ENCODE results near the gene KIR3DL1.
"Not testable (repeated sequence)": the region's sequence is repeated elsewhere in the genome, so short reads cannot be mapped to it uniquely, and the experiment has no call there.

Gene KIR3DL1

DNA sequence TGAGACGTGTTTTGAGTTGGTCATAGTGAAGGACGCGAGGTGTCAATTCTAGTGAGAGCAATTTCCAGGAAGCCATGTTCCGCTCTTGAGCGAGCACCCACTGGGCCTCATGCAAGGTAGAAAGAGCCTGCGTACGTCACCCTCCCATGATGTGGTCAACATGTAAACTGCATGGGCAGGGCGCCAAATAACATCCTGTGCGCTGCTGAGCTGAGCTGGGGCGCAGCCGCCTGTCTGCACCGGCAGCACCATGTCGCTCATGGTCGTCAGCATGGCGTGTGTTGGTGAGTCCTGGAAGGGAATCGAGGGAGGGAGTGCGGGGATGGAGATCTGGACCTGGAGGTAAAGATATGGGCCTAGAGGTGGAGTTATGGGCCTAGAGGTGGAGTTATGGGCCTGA, at the start of gene KIR3DL1:
KIR3DL1 (plus strand) TSS at position 218 of the 400 bp plus-strand sequence.
- not testable (repeated sequence) for H3K9me3 ChIP-seq (ENCODE audit: low read depth, low read length); H3K27ac ChIP-seq; DNase-seq (ENCODE audit: low read depth, low spot score); H3K9ac ChIP-seq (ENCODE audit: insufficient read length); H3K4me3 ChIP-seq; H3K36me3 ChIP-seq (ENCODE audit: insufficient read depth, low read length)

DNA sequence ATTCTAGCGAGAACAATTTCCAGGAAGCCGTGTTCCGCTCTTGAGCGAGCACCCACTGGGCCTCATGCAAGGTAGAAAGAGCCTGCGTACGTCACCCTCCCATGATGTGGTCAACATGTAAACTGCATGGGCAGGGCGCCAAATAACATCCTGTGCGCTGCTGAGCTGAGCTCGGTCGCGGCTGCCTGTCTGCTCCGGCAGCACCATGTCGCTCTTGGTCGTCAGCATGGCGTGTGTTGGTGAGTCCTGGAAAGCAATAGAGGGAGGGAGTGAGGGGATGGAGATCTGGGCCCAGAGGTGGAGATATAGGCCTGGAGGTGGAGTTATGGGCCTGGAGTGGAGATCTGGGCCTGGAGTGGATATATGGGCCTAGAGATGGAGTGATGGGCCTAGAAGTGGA, 46.6 kb upstream of the KIR3DL1 start, which contains the start of gene KIR2DL1:
KIR2DL1 (plus strand) TSS at position 148 of the 400 bp plus-strand sequence; CDS start at position 206, 58 bp downstream.
- not testable (repeated sequence) for H3K4me3 ChIP-seq; H3K36me3 ChIP-seq (ENCODE audit: insufficient read depth, low read length); H3K27ac ChIP-seq; H3K9ac ChIP-seq (ENCODE audit: insufficient read length); H3K9me3 ChIP-seq (ENCODE audit: low read depth, low read length); DNase-seq (ENCODE audit: low read depth, low spot score)

DNA sequence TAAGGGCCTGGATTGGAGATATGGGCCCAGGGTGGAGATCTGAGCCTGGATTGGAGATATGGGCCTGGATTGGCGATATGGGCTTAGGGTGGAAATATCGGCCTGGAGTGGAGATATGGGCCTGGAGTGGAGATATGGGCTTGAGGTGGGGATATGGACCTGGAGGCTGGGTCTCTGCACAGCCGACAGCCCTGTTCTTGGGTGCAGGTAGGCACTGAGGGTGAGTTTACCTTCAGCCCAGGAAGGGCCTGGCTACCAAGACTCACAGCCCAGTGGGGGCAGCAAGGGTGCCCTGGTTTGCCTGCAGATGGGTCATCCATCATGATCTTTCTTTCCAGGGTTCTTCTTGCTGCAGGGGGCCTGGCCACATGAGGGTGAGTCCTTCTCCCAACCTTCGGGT, 45.8 kb upstream of the KIR3DL1 start:
- not testable (repeated sequence) for H3K36me3 ChIP-seq (ENCODE audit: insufficient read depth, low read length); H3K4me3 ChIP-seq; H3K9ac ChIP-seq (ENCODE audit: insufficient read length); H3K9me3 ChIP-seq (ENCODE audit: low read depth, low read length); DNase-seq (ENCODE audit: low read depth, low spot score); H3K27ac ChIP-seq

DNA sequence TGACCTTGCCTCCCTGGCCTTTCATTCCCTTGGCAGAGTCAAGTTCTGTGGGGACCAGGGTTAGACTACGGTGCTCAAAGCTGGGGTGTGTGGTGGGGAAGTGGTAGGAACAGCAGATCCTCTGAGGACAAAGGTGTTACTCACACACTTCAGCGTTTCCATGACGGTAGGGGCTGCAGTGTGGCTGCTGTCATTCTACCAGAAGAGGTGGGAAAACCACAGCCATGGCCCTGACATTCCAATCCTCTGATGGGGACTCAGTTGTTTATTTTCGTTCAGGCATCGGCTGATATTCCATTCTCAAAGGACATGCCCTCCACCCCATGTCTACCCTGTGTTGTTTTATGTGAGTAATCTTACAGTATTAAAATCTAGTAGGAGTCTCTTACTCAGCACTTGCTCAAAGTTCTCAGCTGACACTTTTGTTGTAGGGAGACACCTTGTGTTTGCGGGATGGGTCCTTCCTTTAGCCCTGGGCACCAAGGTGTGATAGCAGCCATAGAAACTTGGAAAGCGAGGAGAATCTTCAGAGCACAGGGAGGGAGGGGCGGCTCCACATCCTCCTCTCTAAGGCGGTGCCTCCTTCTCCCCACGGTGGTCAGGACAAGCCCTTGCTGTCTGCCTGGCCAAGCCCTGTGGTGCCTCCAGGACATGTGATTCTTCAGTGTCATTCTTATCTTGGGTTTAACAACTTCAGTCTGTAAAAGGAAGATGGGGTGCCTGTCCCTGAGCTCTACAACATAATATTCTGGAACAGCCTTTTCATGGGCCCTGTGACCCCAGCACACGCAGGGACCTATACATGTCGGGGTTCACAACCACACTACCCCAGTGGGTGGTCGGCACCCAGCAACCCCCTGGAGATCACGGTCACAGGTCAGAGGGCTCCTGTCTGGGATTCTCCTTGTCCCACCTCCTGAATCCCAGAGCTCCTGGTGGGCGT, 45.0 kb upstream of the KIR3DL1 start:
- not testable (repeated sequence) for H3K9me3 ChIP-seq (ENCODE audit: low read depth, low read length); H3K36me3 ChIP-seq (ENCODE audit: insufficient read depth, low read length); DNase-seq (ENCODE audit: low read depth, low spot score); H3K4me3 ChIP-seq; H3K9ac ChIP-seq (ENCODE audit: insufficient read length); H3K27ac ChIP-seq

DNA sequence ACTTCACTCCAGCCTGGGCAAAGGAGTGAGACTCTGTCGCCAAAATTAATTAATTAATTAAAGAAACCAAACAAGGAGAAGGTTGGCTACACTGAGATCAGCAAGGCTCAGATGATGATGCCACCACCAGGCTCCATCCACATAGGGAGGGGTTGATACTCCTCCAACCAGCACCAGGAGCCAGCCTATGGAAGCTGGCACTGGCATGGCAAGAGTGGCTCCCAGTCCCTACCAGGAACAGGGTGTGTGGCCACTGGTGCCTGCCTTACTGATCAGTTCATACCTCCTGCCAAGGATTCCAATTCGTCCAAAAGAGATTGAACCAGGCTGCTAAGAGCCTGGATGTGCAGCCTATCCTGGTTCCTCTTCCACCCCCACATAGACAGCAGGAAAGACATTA, 43.6 kb upstream of the KIR3DL1 start:
- H3K4me3 ChIP-seq; H3K27ac ChIP-seq; H3K9me3 ChIP-seq (ENCODE audit: low read depth, low read length); DNase-seq (ENCODE audit: low read depth, low spot score); H3K36me3 ChIP-seq (ENCODE audit: insufficient read depth, low read length); H3K9ac ChIP-seq (ENCODE audit: insufficient read length): not testable (repeated sequence)

DNA sequence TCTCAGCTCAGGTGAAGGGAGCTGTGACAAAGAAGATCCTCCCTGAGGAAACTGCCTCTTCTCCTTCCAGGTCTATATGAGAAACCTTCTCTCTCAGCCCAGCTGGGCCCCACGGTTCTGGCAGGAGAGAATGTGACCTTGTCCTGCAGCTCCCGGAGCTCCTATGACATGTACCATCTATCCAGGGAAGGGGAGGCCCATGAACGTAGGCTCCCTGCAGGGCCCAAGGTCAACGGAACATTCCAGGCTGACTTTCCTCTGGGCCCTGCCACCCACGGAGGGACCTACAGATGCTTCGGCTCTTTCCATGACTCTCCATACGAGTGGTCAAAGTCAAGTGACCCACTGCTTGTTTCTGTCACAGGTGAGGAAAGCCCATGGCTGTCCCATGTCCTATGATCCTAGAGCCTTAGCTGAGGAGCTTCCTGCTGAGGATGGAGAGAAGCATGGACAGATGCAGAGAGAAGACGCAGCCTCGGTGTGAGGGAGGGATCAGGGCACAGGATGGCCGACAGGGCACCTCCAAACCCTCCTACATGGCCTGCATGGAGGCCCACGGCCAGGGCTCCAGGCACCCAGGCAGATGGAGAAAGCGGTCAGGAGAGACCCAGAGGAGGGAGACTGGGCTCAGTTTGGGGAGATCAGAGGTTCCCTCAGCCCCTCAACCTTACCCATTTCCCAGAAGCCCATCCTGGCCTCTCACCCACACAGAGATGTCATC, 41.0 kb upstream of the KIR3DL1 start:
- not testable (repeated sequence) for H3K4me3 ChIP-seq; H3K27ac ChIP-seq; H3K9ac ChIP-seq (ENCODE audit: insufficient read length); H3K9me3 ChIP-seq (ENCODE audit: low read depth, low read length); H3K36me3 ChIP-seq (ENCODE audit: insufficient read depth, low read length); DNase-seq (ENCODE audit: low read depth, low spot score)

DNA sequence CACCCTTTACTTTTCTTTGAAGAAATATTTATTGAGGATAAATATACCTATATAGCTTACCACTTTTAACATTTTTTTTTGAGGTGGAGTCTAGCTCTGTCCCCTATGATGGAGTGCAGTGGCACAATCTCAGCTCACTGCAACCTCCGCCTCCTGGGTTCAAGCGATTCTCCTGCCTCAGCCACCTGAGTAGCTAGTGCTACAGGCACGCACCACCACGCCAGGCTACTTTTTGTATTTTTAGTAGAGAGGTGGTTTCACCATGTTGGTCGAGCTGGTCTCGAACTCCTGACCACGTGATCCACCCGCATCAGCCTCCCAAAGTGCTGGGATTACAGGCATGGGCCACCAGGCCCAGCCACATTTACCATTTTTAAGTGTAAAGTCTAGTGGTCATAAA, 40.4 kb upstream of the KIR3DL1 start:
- not testable (repeated sequence) for H3K4me3 ChIP-seq; H3K9ac ChIP-seq (ENCODE audit: insufficient read length); DNase-seq (ENCODE audit: low read depth, low spot score); H3K9me3 ChIP-seq (ENCODE audit: low read depth, low read length); H3K27ac ChIP-seq; H3K36me3 ChIP-seq (ENCODE audit: insufficient read depth, low read length)

DNA sequence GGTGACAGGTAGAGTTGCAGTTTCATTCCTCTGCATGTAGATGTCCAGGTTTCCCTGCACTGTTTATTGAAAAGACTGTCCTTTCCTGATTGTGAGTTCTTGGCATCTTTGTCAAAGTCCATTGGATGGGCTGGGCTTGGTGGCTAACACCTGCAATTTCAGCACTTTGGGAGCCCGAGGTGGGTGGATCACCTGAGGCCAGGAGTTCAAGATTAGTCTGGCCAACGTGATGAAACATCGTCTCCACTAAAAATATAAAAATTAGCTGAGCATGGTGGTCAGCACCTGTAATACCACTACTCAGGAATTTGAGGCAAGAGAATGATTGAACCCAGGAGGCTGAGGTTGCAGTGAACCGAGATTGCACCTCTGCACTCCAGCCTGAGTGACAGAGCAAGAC, 38.4 kb upstream of the KIR3DL1 start:
- DNase-seq (ENCODE audit: low read depth, low spot score); H3K9me3 ChIP-seq (ENCODE audit: low read depth, low read length); H3K36me3 ChIP-seq (ENCODE audit: insufficient read depth, low read length); H3K9ac ChIP-seq (ENCODE audit: insufficient read length); H3K4me3 ChIP-seq; H3K27ac ChIP-seq: not testable (repeated sequence)

DNA sequence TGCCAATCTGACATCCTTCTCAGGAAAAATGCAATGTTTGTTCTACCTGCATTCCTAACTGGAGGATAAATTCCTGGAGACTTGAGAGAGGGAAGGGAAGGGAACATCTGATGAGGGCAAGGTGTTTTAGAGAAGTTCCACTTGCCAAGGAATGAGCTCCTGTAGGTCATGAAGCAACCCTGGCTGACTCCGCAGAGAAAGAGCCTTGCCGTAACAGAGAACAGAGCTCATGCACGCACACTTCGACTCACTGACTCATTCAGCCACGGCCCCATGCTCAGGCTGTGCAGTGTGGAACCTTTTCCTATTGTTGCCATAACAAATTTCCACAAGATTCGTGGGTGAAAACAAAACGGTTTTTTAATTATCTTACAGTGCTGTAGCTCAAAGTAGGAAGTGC, 37.4 kb upstream of the KIR3DL1 start:
- not testable (repeated sequence) for H3K27ac ChIP-seq; H3K4me3 ChIP-seq; DNase-seq (ENCODE audit: low read depth, low spot score); H3K9ac ChIP-seq (ENCODE audit: insufficient read length); H3K9me3 ChIP-seq (ENCODE audit: low read depth, low read length); H3K36me3 ChIP-seq (ENCODE audit: insufficient read depth, low read length)

DNA sequence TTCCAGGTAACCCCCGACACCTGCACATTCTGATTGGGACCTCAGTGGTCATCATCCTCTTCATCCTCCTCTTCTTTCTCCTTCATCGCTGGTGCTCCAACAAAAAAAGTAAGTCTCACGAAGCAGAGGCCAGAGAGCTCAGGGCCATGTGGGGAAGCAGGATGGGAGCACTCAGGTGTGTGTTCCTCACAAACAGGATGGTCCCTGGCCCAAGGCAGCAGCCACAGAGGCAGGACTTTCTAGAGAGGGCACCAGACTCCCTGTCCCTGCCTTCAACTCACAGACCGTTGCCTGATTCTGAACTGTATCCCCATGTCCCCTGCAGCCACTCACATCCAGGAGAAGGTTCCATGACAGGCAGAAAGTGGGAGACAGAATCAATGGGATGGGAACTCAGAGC, 33.4 kb upstream of the KIR3DL1 start:
- not testable (repeated sequence) for DNase-seq (ENCODE audit: low read depth, low spot score); H3K9me3 ChIP-seq (ENCODE audit: low read depth, low read length); H3K27ac ChIP-seq; H3K4me3 ChIP-seq; H3K9ac ChIP-seq (ENCODE audit: insufficient read length); H3K36me3 ChIP-seq (ENCODE audit: insufficient read depth, low read length)

DNA sequence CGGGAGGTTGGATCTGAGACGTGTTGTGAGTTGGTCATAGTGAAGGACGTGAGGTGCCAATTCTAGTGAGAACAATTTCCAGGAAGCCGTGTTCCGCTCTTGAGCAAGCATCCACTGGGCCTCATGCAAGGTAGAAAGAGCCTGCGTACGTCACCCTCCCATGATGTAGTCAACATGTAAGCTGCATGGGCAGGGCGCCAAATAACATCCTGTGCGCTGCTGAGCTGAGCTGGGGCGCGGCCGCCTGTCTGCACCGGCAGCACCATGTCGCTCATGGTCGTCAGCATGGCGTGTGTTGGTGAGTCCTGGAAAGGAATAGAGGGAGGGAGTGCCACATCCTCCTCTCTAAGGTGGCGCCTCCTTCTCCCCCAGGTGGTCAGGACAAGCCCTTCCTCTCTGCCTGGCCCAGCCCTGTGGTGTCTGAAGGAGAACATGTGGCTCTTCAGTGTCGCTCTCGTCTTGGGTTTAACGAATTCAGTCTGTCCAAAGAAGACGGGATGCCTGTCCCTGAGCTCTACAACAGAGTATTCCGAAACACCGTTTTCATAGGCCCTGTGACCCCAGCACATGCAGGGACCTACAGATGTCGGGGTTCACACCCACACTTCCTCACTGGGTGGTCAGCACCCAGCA, 30.1 kb upstream of the KIR3DL1 start:
- DNase-seq (ENCODE audit: low read depth, low spot score); H3K4me3 ChIP-seq; H3K9me3 ChIP-seq (ENCODE audit: low read depth, low read length): not testable (repeated sequence)

DNA sequence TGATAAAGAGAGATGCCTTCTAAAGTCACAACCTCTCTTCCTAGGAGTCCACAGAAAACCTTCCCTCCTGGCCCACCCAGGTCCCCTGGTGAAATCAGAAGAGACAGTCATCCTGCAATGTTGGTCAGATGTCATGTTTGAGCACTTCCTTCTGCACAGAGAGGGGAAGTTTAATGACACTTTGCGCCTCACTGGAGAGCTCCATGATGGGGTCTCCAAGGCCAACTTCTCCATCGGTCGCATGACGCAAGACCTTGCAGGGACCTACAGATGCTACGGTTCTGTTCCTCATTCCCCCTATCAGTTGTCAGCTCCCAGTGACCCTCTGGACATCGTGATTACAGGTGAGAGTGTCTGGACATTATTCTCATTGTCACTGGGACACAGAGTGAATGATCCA, 28.1 kb upstream of the KIR3DL1 start:
- DNase-seq (ENCODE audit: low read depth, low spot score); H3K27ac ChIP-seq; H3K9me3 ChIP-seq (ENCODE audit: low read depth, low read length); H3K9ac ChIP-seq (ENCODE audit: insufficient read length); H3K4me3 ChIP-seq; H3K36me3 ChIP-seq (ENCODE audit: insufficient read depth, low read length): not testable (repeated sequence)

More for the DNA sequence above, 30.1 kb upstream of the KIR3DL1 start:
- not testable (repeated sequence) for H3K36me3 ChIP-seq (ENCODE audit: insufficient read depth, low read length); H3K9ac ChIP-seq (ENCODE audit: insufficient read length); H3K27ac ChIP-seq

All from SK-N-MC (cell line).